Stomach (tissue), 4 donors: ENCODE measurements around the gene DHTKD1.

Source experiments
- CTCF ChIP-seq, 7 experiments: fragments of 450-650 bp in 4 of 7; fragments of 200-600 bp in 3 of 7; sonication (generic) in 3 of 7; IDR thresholded peaks; one replicate each; pipeline ENCODE4 v1.5.1; 2016 to 2019; ENCODE audit warnings: antibody characterized with exemption in 7 of 7, control low read depth in 2 of 7, mild to moderate bottlenecking in 1 of 7
- EP300 ChIP-seq: sonication (generic); formaldehyde crosslinking; IDR thresholded peaks from one replicate; pipeline ENCODE4 v1.6.1; 2017; ENCODE audit warnings: antibody characterized with exemption
- POLR2A ChIP-seq, 4 donors: fragments of 450-650 bp; IDR thresholded peaks; one replicate each; pipeline ENCODE4 v1.6.1; 2016; ENCODE audit warnings: antibody characterized with exemption in 4 of 4, control low read depth in 2 of 4, mild to moderate bottlenecking in 1 of 4, moderate library complexity in 1 of 4
- POLR2AphosphoS5 ChIP-seq, 3 donors: sonication (generic); formaldehyde crosslinking; IDR thresholded peaks; one replicate each; pipeline ENCODE4 v1.6.1; 2016; ENCODE audit warnings: antibody characterized with exemption in 3 of 3

GRCh38 chr10:12067336-12067735 is 1.4 kb upstream of the DHTKD1 start:
- no peak for TF ChIP-seq CTCF (IDR thresholded peaks at IDR 0.05)
- no peak for TF ChIP-seq POLR2A (IDR thresholded peaks at IDR 0.05)
- TF ChIP-seq EP300 = no peak
- TF ChIP-seq POLR2AphosphoS5 (IDR thresholded peaks at IDR 0.05) = no peak
